Stomach (tissue), 9 donors: ENCODE measurements around the gene MTMR3. TPM values are rescaled to one million over a fixed set of nuclear protein-coding genes. Genes with fewer than 3 reads are reported as not detected.

Experiments
- DNase-seq, 2 donors: peaks; one replicate each; pipeline versions ENCODE4 v3.0.0 to v3.0.0-alpha.2; 2013 to 2019
- H3K27ac ChIP-seq, 5 donors: fragments of 200-600 bp in 4 of 5; sonication (generic) in 4 of 5; one replicate each; pipeline ENCODE4 v1.5.1; 2013 to 2019; ENCODE audit warnings: mild to moderate bottlenecking in 1 of 5, moderate library complexity in 1 of 5
- H3K27me3 ChIP-seq, 3 donors: fragments of 200-600 bp; sonication (generic); one replicate each; pipeline ENCODE4 v1.5.1; 2017 to 2019; ENCODE audit warnings: mixed run types in 1 of 3
- H3K36me3 ChIP-seq, 4 donors: fragments of 200-600 bp; sonication (generic); 1 replicate in 3 of 4; 2 replicates in 1 of 4; pipeline ENCODE4 v1.5.1; 2016 to 2019
- H3K4me1 ChIP-seq, 4 donors: fragments of 200-600 bp; sonication (generic); one replicate each; pipeline ENCODE4 v1.5.1; 2016 to 2019
- H3K4me3 ChIP-seq, 4 donors: fragments of 200-600 bp; sonication (generic) in 3 of 4; one replicate each; pipeline ENCODE4 v1.5.1; 2016 to 2019; ENCODE audit warnings: mild to moderate bottlenecking in 1 of 4
- H3K9me3 ChIP-seq, 4 donors: fragments of 200-600 bp; sonication (generic); one replicate each; pipeline ENCODE4 v1.5.1; 2016 to 2019
- EP300 ChIP-seq: sonication (generic); formaldehyde crosslinking; IDR thresholded peaks from one replicate; pipeline ENCODE4 v1.6.1; 2017; ENCODE audit warnings: antibody characterized with exemption
- POLR2A ChIP-seq, 4 donors: fragments of 450-650 bp; IDR thresholded peaks; one replicate each; pipeline ENCODE4 v1.6.1; 2016; ENCODE audit warnings: antibody characterized with exemption in 4 of 4, control low read depth in 2 of 4, mild to moderate bottlenecking in 1 of 4, moderate library complexity in 1 of 4
- POLR2AphosphoS5 ChIP-seq, 3 donors: sonication (generic); formaldehyde crosslinking; IDR thresholded peaks; one replicate each; pipeline ENCODE4 v1.6.1; 2016; ENCODE audit warnings: antibody characterized with exemption in 3 of 3
- WGBS, 5 donors: extraction: QIAGEN DNeasy Blood & Tissue Kit in 3 of 5; methylation state at CpG; one replicate each; pipeline versions ENCODE4 v1.1.5 to v1.1.7; 2013 to 2018; 5-methylcytosine and 5-hydroxymethylcytosine counted together
- intact Hi-C: fragments of 100-400 bp; cut with DNase I; formaldehyde crosslinking; loops from one replicate; pipeline ENCODE4 v1.15.1; 2023; ENCODE audit warnings: low total_unique reads
- polyA plus RNA-seq, 3 donors: library from polyadenylated mRNA; stranded (reverse); fragments of 200-250 nt; gene quantifications; one replicate each; pipeline ENCODE4 v1.2.3, GENCODE V29; 2013
- total RNA-seq, 5 donors: library from RNA; depleted of rRNA; stranded (reverse); fragments of >200 nt; gene quantifications; one replicate each; pipeline versions ENCODE4 v1.1.0 to v1.2.3, GENCODE V29; 2014 to 2016
- TF ChIP-seq, protein P1 (sequence below), 7 experiments: fragments of 450-650 bp in 4 of 7; fragments of 200-600 bp in 3 of 7; sonication (generic) in 3 of 7; IDR thresholded peaks; one replicate each; pipeline ENCODE4 v1.5.1; 2016 to 2019; ENCODE audit warnings: antibody characterized with exemption in 7 of 7, control low read depth in 2 of 7, mild to moderate bottlenecking in 1 of 7
- donor health status: healthy with polysubstance abuse.
- donor health status: Bipolar disorder and iron deficiency.
- donor health status: healthy.

The MTMR3 gene
- total and polyA plus RNA-seq, 8 donors = 7.3 to 120 (median 49.8) TPM

DNA sequence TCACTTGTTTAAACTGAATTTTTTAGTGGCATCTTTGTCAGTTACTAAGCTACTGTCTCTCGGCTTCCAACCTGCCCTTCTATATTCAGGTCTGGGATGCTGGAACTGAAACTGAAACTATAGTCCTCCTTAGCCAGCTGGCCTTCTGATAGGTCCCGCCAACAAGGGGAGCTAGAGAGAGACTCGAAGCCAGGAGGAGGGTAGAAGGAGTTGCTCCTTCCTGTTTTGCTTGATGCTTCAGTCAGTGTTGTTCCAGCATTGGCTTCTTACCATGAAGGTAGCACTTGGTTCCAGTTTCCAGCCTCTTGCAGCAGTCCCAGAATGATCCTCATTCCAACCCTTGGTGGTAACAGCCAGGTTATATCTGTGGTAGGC, 164.4 kb downstream of the MTMR3 start:
- TF ChIP-seq POLR2A (IDR thresholded peaks at IDR 0.05) (no peak), POLR2AphosphoS5 (IDR thresholded peaks at IDR 0.05) (no peak), EP300 (no peak)
- TF ChIP-seq, protein P1, sequence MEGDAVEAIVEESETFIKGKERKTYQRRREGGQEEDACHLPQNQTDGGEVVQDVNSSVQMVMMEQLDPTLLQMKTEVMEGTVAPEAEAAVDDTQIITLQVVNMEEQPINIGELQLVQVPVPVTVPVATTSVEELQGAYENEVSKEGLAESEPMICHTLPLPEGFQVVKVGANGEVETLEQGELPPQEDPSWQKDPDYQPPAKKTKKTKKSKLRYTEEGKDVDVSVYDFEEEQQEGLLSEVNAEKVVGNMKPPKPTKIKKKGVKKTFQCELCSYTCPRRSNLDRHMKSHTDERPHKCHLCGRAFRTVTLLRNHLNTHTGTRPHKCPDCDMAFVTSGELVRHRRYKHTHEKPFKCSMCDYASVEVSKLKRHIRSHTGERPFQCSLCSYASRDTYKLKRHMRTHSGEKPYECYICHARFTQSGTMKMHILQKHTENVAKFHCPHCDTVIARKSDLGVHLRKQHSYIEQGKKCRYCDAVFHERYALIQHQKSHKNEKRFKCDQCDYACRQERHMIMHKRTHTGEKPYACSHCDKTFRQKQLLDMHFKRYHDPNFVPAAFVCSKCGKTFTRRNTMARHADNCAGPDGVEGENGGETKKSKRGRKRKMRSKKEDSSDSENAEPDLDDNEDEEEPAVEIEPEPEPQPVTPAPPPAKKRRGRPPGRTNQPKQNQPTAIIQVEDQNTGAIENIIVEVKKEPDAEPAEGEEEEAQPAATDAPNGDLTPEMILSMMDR (IDR thresholded peaks at IDR 0.05) = no peak
- H3K4me3 ChIP-seq = no peak overlapping the region
- 59 to 70% (median 65%) methylated on average over 3 of the region's 3 CpGs for WGBS, 5 donors
- no peaks in the 10 kb centered on the region for H3K36me3 ChIP-seq
- peak in 1 of 2 donors; percentile 49 for DNase-seq
- H3K27me3 ChIP-seq = no peaks in the 10 kb centered on the region
- intact Hi-C loops = no loop called here
- H3K27ac ChIP-seq = no peak overlapping the region
- H3K4me1 ChIP-seq = peaks cover 0 to 10% (median 4%) of the 10 kb centered on the region in 4 donors
- H3K9me3 ChIP-seq = no peaks in the 10 kb centered on the region

DNA sequence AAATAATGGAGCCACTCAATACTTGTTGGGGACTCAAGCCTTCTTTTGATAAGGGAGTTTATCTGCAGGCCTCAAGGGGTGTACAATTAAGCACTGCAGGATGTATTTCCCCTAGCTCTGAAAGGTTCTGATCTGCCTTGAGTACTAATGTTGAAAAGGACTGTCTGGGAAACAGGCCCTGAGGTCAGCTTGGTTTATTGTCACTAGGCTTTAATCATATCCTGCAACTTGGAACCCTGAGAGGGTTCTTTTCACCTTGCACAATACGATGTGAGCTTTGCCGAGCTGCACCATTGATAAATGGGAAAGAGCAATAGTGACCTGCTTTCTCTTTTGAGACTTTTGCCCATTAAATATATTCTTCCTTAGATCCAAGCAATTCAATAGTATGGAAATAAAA, 165.7 kb downstream of the MTMR3 start:
- intact Hi-C loops = no loop called here
- no peak overlapping the region for H3K27ac ChIP-seq
- H3K4me1 ChIP-seq = peaks cover 0 to 13% (median 4%) of the 10 kb centered on the region in 4 donors
- H3K4me3 ChIP-seq = no peak overlapping the region
- H3K9me3 ChIP-seq = no peaks in the 10 kb centered on the region
- DNase-seq = no peak
- 70 to 82% (median 81%) methylated on average over 2 of the region's 2 CpGs for WGBS, 5 donors
- no peaks in the 10 kb centered on the region for H3K36me3 ChIP-seq
- no peaks in the 10 kb centered on the region for H3K27me3 ChIP-seq
- no peak for TF ChIP-seq POLR2A (IDR thresholded peaks at IDR 0.05)
- no peak for TF ChIP-seq POLR2AphosphoS5 (IDR thresholded peaks at IDR 0.05)
- TF ChIP-seq EP300 = no peak
- TF ChIP-seq, protein P1 (IDR thresholded peaks at IDR 0.05) = no peak

DNA sequence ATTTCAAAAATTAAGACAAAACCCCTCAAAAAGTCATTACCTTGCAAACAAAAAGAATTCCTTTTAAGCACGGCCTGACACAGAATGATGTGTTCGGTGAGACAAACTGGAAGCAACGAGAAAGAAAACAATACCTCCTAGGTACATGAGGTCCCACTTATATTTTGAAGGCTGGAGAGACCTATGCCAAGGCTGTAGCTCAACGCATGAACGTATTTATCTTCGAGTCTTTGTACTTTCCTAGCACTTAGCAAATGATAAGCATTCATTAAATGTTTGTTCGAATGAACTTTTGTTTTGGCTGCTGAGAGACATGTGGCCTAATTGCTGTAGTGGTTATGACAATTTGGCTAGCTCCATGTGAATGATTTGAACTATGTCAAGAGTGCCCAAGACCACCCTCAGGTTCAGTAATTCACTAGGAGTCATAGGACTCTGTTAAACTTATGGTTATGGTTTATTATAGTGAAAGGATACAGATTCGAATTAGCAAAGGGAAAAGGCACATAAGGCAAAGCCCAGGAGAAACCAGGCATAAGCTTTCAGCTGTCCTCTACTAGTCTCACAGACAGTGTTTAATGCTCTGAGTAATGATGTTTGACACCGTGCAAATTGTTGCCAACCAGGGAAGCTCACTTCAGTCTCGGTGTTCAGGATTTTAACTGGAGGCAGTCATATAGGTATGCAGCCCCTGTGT, 171.2 kb downstream of the MTMR3 start:
- TF ChIP-seq POLR2A (IDR thresholded peaks at IDR 0.05) (no peak), POLR2AphosphoS5 (IDR thresholded peaks at IDR 0.05) (no peak), EP300 (no peak)
- TF ChIP-seq, protein P1 (IDR thresholded peaks at IDR 0.05) = no peak
- Histone ChIP-seq H3K27me3 (no peaks in the 10 kb centered on the region), H3K9me3 (peaks cover 0 to 12% (median 11%) of the 10 kb centered on the region in 4 donors), H3K4me1 (peaks cover 0 to 17% (median 12%) of the 10 kb centered on the region in 4 donors), H3K27ac (peak overlapping the region in 3 of 5 donors; percentile 12 to 28 (median 12)), H3K4me3 (no peak overlapping the region), H3K36me3 (no peaks in the 10 kb centered on the region)
- intact Hi-C loops = no loop called here
- WGBS, 5 donors = 28 to 51% (median 38%) methylated on average over 10 of the region's 10 CpGs
- no peak for DNase-seq

DNA sequence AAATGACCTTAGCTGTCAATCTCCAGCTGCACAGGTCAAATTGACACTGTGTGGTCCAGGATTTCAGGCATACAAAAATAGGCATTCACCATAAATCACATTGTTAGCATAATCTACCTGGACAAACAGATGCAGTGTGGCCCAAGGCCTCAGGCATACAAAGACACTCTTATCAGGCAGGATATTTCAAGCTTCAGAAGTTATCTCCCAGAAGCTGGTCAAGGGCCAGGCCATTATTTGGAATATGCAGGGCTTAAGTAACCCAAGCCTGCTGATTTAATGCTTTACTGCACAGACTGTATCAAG, 171.7 kb downstream of the MTMR3 start:
- Histone ChIP-seq H3K4me1 (peaks cover 0 to 17% (median 12%) of the 10 kb centered on the region in 4 donors), H3K4me3 (no peak overlapping the region), H3K36me3 (no peaks in the 10 kb centered on the region), H3K27ac (peak overlapping the region in 3 of 5 donors; percentile 12 to 28 (median 12)), H3K9me3 (peaks cover 0 to 12% (median 11%) of the 10 kb centered on the region in 4 donors), H3K27me3 (no peaks in the 10 kb centered on the region)
- intact Hi-C loops = no loop called here
- TF ChIP-seq POLR2A (IDR thresholded peaks at IDR 0.05) = no peak
- TF ChIP-seq POLR2AphosphoS5 (IDR thresholded peaks at IDR 0.05) = peak in 2 of 3 donors; percentile 12 to 29
- DNase-seq = peak in 1 of 2 donors; percentile 65

DNA sequence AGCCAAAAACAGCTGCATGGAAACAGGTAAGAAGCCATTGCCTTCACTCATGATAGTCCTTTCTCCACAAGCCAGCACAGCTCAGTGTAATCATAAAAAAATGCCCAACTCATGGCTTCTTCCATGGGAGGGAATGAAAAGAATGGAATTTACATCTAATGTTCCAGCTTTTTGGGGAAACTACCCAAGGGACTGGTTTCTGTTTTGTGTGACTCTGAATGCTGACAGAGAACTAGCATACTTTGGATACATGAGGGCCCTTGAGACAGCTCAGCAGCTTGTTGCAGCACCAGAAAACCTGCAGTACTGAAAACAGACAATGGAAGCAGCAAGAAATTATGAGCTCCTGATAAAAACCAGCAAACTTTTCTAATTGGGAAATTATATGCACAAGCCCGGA, 173.0 kb downstream of the MTMR3 start:
- WGBS, 5 donors = 88 to 97% (median 94%) methylated on average over 1 of the region's 1 CpG
- H3K36me3 ChIP-seq = no peaks in the 10 kb centered on the region
- H3K27me3 ChIP-seq = no peaks in the 10 kb centered on the region
- intact Hi-C loops = no loop called here
- no peak for DNase-seq
- peaks cover 0 to 12% (median 11%) of the 10 kb centered on the region in 4 donors for H3K9me3 ChIP-seq
- no peak overlapping the region for H3K27ac ChIP-seq
- H3K4me3 ChIP-seq = no peak overlapping the region
- TF ChIP-seq POLR2AphosphoS5 (IDR thresholded peaks at IDR 0.05) = no peak
- no peak for TF ChIP-seq EP300
- TF ChIP-seq, protein P1 (IDR thresholded peaks at IDR 0.05) = no peak
- TF ChIP-seq POLR2A (IDR thresholded peaks at IDR 0.05) = no peak
- H3K4me1 ChIP-seq = peaks cover 0 to 17% (median 12%) of the 10 kb centered on the region in 4 donors
